ENCODE measurements around the gene HMOX2.

The HMOX2 gene

DNA sequence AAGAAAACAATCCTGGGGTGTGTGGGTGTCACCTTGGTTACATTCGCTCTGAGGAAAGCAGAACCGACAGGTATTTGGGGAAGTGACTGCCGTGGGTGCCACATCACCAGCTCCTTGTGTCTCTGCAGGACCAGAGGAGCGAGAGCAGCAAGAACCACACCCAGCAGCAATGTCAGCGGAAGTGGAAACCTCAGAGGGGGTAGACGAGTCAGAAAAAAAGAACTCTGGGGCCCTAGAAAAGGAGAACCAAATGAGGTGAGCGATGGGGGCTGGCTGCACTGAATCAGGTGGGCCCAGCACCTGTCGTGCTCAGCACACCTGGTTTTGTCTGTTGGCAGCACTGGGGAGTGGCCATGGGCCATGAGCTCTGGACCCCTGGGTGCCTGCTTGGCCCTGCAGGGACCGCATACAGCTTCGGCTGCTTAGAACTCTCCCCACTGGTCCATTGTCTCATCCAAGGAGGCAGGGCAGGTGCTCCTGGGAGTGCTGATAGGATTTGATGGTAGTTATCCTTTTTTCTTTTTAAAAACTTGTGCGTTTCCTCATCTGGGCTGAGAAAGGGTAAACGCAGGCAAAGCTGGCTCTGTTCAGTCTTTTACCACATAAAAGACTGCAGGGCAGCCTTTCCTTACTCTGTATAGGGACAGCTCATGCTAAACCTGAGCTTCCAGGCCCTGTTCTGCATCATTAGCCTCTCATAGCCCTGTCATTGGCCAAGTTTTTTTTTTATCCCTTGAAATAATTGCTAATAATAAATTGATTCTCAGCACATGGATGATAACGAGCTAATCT, 29.4 kb downstream of the HMOX2 start:
- DNase-seq, result no peak

DNA sequence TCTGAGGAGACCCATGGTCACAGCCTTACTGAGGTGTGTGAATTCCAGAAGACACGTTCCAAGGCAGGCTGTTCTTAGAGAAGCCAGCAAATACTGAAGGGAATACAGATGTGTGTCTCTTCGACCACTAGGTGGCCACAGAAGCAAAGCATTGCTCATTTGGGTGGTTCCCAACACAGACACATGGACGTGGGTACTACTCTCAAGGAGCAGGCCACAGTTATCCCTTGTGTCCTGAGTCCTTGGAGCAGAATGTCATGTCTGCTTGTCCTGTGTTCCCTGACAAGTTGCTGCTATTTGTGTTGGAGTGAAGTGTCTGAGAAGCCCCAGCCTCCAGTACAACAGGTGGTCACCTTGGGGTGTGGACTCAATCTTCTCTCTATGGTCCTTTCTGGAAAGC, 30.3 kb downstream of the HMOX2 start:
- DNase-seq, result peak; percentile 20

DNA sequence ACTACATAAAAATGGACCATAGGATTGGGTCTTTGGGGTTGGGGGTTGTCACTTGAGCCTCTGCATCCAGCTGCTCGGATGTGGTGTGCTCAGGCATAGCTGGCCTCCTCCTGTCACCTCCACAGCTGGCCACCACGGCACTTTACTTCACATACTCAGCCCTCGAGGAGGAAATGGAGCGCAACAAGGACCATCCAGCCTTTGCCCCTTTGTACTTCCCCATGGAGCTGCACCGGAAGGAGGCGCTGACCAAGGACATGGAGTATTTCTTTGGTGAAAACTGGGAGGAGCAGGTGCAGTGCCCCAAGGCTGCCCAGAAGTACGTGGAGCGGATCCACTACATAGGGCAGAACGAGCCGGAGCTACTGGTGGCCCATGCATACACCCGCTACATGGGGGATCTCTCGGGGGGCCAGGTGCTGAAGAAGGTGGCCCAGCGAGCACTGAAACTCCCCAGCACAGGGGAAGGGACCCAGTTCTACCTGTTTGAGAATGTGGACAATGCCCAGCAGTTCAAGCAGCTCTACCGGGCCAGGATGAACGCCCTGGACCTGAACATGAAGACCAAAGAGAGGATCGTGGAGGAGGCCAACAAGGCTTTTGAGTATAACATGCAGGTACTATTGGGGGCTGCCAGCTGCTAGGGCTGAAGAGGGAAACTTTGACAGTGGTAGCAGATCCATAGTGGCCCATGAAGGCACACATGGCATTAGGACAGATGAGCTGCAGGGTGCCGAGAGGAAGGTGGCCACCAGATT, 31.6 kb downstream of the HMOX2 start:
- no peak for DNase-seq

DNA sequence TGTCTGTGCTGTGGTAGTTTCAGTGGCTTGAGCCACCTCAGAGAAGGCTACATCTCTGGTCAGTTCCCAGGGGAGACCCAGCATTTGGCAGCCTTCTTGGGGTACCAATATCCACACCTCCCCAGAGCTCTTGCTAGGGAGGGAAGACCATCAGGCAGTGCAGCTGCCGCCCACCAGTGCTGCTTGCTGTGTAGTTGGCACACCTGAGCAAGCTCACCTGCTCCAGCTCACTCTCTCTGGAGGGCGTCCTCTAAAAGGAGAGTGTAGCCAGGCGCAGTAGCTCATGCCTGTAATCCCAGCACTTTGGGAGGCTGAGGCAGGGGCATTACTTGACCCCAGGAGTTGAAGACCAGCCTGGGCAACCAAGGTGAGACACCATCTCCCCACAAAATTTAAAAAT, 32.6 kb downstream of the HMOX2 start:
- DNase-seq, result no peak

DNA sequence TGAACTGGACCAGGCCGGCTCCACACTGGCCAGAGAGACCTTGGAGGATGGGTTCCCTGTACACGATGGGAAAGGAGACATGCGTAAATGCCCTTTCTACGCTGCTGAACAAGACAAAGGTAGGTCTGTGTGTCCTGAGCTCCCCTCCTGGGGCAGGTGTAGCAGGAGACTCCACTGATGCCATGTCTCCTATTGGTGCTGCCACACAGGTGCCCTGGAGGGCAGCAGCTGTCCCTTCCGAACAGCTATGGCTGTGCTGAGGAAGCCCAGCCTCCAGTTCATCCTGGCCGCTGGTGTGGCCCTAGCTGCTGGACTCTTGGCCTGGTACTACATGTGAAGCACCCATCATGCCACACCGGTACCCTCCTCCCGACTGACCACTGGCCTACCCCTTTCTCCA, 33.2 kb downstream of the HMOX2 start:
- no peak for DNase-seq

DNA sequence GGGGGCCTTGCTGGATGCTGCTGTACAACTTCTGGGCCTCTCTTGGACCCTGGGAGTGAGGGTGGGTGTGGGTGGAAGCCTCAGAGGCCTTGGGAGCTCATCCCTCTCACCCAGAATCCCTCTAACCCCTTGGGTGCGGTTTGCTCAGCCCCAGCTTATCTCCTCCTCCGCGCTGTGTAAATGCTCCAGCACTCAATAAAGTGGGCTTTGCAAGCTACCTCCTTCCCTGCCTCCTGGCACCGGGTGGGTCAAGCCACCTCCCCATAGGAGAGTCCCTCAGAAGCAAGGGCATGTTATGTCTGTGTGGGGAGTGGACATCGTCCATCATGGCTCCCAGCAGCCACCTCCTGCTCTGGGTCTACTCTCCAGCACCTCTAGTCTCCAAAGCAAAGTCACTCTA, 33.9 kb downstream of the HMOX2 start:
- DNase-seq, result no peak

DNA sequence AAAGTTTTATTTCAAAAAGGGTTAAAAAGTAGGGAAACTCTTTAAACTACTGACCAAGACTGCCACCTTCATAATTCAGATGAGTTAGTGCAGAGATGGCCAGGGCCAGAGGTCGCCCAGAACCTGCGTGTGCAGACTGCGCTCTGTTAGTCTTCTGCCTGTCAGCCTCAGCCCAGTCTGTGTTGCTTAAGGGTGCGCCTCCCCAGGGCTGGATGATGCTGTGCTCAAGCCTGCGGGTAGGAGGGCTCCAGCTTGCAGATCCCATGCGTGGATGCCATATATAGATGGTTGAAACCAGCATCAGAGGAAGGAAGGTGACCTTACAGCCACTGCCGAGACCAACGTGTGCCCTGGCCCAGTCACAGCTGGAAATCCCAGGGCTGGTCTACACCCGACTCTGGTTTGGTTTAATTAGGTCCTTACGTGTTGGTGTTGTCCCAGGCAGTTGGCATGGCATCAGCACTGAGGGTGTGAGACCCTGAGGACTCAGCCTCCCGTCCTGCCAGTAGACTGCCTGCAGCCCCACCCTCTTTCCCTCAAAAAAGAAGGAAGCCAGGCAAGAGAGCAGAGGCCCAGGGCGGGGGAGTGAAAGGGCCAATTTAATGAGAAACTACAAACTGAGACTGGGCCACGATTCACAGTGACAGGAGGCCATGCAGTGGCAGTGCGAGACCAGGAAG, 34.7 kb downstream of the HMOX2 start:
- DNase-seq, result no peak

DNA sequence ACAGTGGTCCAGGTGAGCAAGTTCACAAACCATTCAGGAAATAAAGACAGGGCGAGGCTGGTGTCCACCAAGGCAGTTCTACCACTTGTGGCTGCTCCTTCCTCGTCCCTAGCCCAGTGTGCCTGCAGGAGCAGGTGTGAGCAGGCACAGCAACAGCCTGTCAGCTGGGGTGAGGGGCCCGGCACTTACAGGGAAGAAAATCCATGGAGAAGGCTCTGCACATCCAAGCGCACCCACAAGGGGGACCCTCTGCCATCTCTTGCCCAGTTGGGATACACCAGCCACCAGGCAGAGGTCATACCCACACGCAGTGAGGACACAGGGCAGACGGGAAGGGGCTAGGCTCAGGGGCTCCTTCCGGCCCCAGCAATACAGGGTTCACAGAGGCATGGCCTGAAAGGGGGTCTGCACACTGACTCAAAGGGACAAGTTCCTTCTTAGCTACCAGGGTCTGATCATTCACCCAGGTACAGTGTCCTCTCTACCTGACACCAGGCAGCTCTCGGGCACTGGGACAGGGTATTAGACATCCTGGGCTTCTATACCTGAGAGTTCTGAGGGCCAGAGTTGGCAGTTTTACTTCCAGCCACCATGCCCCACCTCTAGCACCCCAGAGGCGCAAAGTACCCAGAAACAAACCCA, 35.4 kb downstream of the HMOX2 start:
- DNase-seq, result peak; percentile 32

DNA sequence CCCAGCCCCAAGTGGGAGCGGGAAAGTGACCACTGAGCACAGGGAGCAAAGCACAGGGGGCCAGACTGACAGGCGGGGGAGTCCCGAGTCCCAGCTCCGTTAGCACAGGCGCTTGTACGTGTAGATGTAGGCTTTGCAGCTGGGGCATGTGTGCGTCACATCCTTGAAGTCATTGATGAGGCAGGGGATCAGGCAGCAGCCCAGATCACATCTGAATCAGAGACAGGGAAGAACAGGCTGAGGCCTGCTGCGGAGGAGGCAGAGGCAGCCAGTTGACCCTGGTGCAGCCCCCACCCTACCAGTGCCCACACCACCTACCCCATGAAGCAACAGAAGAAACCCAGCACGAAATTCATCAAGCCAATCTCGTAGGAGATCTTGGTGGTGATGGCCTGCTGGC, 36.3 kb downstream of the HMOX2 start:
- no peak for DNase-seq

DNA sequence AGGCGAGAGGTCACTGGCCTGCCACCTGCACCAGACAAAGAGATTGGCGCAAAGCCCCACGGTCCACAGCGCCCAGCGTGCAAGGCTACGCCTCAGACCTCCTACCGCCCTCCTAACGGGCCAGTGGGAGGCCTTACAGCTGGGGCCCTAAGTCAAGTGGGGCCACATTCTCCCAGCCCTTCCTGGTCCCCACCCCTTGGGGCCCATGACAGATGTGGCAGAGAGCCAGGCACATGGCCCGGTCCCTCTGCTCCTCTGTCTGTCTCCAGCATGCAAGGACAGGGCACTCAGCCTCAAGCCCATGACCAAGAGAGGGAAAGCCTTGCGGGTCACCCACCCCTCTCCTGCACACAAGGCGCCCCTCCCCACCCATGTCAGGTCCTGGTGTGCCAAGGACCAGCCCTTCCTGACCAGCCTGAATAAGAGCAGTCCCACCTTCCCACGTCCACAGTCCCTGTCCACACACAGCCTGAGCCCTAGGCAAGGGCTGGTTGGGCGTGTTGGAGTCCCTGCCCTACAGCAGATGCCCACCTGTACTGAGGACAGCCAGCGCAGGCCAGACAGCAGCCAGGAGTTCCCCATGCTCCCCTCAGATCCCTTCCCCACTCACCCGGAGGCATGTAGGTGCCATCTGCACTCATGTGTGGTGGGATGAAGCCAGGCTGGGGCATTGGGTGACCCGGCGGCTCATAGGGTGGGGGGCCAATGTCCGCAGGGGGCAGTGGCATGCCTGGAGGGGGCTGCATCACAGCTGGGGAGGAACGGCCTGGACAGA, 37.1 kb downstream of the HMOX2 start:
- no peak for DNase-seq

DNA sequence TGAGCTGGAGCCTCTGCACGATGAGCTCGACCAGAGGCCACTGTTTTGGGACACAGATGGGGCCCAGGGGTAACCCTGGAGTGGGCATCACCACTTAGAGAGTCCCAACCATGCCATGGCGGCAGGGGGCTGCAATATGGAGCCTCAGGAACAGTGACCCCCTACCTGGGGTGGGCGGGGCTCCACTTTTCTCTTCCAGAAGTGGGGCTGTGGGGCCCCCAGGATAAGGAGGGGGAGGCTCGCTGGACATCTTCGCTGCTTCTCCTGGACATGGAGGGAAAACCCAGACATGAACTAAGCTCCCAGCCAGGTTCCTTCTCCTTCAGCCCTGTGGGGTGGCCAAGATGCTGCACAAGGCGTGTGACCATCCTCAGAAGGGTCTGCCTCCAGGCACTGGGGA, 37.7 kb downstream of the HMOX2 start:
- no peak for DNase-seq

DNA sequence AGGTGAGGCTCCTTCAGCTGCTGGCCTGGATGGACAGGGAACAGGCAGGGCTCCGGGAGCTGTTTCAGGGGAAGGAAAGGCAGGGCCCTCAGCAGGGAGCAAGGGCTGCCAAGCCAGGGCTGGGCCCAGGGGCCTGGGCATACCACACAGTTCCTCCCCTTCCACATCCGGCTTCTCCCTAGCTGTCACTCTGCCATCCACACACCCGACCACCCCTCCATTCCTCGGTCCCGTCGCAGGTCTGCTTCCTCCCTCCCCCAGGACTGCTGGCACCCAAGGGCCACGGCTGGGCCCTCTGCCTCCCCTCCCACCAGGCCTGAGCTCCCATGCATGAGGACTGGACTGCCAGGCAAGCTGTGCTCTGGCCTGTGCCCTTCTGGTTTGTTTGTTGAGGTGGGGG, 38.4 kb downstream of the HMOX2 start:
- no peak for DNase-seq

DNA sequence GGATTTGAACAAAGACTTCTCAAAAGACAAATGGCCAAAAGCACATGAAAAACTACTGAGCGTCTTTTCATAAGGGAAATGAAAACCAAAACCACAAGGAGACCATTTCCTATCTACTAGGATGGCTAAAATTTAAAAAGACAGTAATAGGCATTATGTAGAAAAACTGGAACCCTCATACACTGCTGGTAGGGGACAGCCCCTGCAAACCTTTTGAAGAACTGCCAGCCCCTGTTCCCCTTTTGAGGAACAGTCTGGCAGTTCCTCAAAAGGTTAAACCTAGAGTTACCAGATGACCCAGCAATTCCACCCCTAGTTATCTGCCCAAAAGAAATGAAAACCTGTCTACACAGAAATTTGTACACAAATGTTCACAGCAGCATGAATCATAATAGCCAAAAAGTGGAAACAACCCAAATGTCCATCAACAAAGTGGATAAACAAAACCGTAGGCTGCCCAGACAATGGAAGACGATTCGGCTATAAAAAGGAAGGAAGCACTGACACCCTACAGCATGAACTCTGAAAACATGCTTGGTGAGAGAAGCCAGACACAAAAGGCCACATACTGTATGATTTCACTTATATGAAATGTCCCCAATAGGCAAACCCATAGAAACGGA, 39.5 kb downstream of the HMOX2 start:
- DNase-seq, result no peak

DNA sequence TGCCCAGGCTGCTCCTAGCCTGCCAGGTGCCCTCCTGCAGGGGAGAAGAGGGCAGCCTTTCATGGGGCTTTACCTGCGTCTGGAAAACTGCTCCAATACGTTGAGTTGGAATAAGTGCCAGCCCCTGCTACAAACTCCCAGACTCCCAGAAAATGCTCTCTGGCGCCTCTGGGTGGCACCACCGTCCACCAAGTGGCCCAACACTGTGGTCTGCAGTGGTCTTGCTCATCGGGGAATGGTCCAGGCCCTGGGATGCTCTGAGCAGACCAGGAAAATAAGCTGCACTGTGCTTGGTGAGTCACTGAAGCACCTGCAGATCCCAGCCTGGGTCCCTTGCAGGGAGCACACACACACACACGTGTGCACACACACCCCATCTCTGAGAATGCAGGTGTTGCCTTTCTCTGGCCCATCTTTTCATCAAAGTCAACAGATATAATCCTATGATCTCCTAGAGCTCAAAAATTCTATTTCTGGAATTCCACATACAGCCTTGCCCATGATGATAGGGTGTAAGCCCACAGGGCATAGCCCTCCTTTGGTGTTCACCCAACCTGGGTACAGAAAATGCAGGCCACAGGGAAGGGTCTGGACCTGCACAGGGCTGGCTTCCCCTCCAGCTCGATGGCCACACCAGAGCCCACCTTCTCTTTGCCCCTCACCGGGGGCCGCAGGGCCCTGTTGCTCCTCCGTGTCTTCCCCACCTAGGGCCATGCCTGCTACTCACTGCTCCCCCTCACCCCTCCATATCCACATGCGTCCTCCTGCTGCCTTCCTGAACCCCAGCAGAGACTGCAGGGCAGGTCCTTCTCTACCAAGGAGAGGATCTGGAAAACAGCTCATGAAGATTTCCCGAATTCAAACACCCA, 41.8 kb downstream of the HMOX2 start:
- no peak for DNase-seq

DNA sequence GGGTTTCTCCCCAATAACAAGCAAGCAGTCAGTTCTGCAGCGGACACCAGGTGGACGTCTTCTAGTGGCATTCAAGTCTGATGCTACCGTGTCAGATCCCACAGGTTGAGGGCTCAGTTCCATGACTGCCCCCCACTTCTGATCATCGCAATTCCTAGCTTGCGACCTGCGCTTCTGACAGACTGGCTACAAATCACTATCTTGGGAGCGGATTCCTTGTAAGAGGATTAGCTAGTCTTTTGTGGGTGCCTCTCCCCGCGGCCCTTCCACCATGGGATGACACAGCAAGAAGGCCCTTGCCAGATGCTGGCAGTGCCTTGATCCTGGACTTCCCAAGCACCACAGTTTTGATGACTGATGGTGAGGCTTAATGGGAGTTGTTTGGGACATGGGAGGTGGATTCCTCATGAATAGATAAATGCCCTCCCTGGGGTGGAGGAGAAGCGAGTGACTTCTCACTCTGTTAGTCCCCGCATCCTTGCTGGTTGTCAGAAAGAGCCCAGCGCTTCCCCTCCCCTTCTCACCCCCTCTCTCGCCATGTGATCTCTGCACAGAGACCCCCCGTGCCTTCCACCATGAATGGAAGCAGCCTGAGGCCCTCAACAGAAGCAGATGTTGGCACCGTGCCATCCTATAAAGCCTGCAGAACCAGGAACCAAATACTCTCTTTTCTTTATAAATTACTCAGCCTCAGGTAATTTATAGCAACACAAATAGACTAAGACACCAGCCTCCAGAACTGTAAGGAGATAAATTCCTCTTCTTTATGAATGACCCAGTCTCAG, 43.3 kb downstream of the HMOX2 start:
- DNase-seq, result no peak

DNA sequence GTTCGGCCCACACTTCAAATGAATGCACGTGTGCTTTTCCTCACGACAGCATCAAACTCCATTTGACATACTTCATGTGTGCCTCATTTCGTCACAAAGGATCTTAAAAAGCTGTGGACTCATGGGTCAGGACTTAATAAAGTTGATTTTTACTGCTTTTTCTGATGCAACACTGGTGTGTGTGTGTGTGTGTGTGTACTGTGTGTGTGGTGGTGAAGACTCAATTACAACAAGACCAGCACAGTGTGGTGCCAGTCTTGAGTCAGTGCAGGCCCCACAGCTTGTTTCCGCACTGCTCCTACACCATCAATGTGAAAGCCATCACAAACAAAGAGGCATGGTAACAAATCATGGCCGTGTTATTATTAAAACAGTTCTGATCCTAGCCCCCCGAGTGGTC, 44.7 kb downstream of the HMOX2 start:
- no peak for DNase-seq

DNA sequence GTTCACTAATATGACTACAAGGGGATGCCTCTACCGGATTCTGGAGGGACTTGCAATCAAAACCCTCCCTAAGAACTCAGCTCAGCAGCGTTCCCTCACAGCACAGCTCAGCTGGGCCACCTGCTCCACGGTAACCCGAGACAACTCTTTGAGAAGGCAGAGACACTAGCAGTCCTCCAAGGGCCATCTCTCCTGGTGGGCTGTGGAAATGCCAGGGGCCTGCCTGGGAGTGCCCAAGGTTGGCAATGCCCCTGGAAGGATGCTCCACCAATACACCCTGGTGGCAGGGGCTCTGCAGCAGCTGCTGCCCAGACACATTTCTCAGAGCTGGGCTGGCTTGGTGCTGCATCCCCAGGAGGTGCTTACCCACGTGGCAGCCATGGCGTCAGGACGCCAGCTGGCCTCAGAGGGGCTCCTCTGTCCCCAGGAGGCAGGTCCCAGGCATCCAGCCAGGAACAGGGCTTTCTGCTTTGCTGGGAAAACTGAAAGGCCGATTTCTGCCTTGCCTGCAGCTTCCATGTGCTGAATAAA, 45.9 kb downstream of the HMOX2 start:
- no peak for DNase-seq

DNA sequence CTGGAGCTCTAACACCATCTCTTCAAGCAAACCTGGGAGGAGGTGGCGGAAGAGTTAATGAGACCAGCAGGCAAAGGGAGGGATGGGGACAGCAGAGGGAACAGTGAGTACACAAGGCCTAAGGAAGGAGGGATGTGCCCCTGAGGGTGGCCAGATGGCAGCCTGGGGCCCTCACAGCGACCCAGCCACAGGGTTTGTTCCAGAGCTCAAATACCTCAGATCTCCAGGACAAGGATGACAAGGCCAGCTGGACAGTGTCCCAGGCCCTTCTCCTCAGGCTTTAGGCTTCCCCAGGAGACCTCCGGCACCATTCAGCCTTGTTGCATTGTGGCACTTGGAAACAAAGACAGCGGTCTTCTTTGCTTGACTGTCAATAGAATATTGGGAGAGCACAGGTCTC, 47.5 kb downstream of the HMOX2 start:
- DNase-seq, result no peak

DNA sequence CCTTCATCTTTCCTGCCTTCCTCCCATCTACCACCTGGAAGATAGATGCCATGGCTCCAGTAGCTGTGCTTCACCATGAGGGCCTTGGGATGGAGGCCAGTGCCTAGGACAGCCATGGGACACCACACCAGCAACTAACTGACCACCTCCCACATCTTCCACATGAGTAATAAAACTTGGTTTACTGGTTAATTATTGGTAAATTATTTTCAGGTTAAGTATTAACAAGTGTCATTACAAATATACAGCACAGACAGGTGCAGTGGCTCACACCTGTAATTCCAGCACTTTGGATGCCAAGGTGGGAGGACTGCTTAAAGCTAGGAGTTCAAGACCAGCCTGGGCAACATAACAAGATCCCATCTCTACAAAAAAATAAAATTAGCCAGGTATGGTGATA, 48.4 kb downstream of the HMOX2 start:
- no peak for DNase-seq

DNA sequence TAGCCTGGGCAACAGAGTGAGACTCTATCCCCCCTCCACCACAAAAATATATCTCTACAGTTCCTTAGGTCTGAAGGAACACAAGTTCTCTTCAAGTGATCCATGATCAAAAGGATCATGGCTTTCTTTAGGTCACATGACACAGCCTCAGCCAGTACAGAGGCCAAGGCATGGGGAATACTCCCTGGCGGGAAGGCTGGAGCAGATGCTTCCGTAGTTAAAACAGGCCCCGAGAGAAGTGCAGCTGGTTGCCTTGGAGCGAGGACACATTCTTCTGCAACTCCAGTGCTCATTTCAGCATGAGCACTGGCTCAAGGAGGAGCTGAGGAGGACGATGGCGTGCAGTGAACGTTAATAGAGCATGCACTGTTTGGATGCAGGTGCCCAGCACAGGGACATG, 48.9 kb downstream of the HMOX2 start:
- no peak for DNase-seq
